ENCODE data around the gene CCND1.
A peak's percentile ranks its signal among the peaks of the same experiment; 100 is the strongest.
"Not testable (repeated sequence)": the region's sequence is repeated elsewhere in the genome, so short reads cannot be mapped to it uniquely, and the experiment has no call there.

Gene CCND1

DNA sequence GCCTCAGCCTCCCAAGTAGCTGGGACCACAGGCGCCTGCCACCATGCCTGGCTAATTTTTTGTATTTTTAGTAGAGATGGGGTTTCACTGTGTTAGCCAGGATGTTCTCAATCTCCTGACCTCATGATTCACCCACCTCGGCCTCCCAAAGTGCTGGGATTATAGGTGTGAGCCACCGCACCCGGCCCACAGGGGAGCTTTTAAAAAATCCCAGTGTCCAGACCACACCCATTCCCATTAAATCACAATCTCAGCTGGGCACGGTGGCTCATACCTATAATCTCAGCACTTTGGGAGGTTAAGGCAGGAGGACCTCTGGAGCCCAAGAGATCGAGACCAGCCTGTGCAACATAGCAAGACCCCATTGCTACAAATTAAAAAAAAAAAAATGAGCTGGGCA lies 55.0 kb downstream of the CCND1 start:
- not testable (repeated sequence) for DNase-seq (ENCODE audit: low spot score); H3K4me2 ChIP-seq (ENCODE audit: insufficient read depth, low read length, poor library complexity, severe bottlenecking); H3K36me3 ChIP-seq (replicated peaks in 1 of 2; ENCODE audit: control insufficient read depth in 2 of 2, insufficient read depth in 2 of 2, low read length in 2 of 2); H2BK120ac ChIP-seq (ENCODE audit: low read depth, low read length); H2BK5ac ChIP-seq (ENCODE audit: low read length); H2BK15ac ChIP-seq (ENCODE audit: low read length); H3K4ac ChIP-seq (ENCODE audit: low read length); H2AK5ac ChIP-seq (ENCODE audit: low read depth, low read length); H3K79me1 ChIP-seq (ENCODE audit: low read depth, low read length); H3K23ac ChIP-seq (ENCODE audit: low read depth, low read length, poor library complexity); H2BK12ac ChIP-seq (ENCODE audit: low read length); H4K8ac ChIP-seq (ENCODE audit: low read depth, low read length); H3K27ac ChIP-seq (replicated peaks; ENCODE audit: low read length); H2AFZ ChIP-seq (ENCODE audit: low read length); H3K14ac ChIP-seq (ENCODE audit: low read length); H3K18ac ChIP-seq (ENCODE audit: low read length); H4K91ac ChIP-seq (ENCODE audit: low read depth, low read length, poor library complexity); H3K9me3 ChIP-seq (replicated peaks in 1 of 2; ENCODE audit: control insufficient read depth in 2 of 2, insufficient read depth in 1 of 2, low read depth in 1 of 2, low read length in 2 of 2); H3K9ac ChIP-seq (ENCODE audit: low read depth, low read length, poor library complexity); H3K4me3 ChIP-seq (ENCODE audit: low read length in 2 of 2)
- WGBS, 2 donors (ENCODE audit: extremely low coverage in 2 of 2, insufficient read length in 2 of 2, insufficient replicate concordance in 1 of 2), result no CpG with 5 or more reads among the region's 6 CpGs
- Histone ChIP-seq H3K4me1 (ENCODE audit: control insufficient read depth in 2 of 2, insufficient read depth in 1 of 2, low read depth in 1 of 2, low read length in 2 of 2) (peaks cover 12% of the 10 kb centered on the region in 2 donors), H3K27me3 (ENCODE audit: control insufficient read depth in 3 of 3, insufficient read depth in 3 of 3, low read depth in 1 of 3, low read length in 3 of 3) (peaks cover 0 to 16% (median 0%) of the 10 kb centered on the region in 3 experiments)

DNA sequence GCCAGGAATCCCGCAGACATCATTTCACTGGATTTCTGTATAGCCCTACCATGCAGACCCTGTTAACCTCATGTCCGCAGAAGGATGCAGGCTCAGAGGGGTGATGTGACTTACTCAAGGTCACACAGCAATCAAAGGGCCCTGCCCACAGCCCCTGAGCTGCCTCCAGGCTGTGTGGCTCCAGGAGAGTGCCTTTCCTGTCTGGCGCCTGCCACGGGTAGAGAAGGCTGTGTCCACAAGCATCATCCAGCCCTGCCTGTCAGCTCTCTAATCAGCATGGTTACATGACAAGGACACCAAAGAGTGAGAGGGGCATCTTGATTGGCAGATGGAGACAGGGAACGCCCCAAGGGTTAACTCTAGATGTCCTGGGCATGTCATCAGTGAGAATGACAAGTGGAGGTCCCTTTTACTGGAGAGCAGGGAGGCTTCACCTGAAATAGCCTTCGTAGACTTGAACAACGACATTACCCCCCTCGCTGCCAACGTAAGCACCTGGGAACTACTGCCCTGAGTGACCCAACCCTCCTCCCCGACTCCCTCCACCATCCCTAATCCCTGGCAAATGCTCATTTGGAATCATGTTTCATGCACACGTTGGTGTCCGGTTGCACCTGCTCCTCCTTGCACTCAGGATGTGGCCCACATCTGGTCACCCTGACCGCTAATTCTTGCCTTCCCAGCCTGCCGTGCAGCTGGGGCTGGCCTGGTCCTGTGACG lies 56.0 kb downstream of the CCND1 start:
- Histone ChIP-seq H4K91ac (ENCODE audit: low read depth, low read length, poor library complexity) (no peak overlapping the region), H3K4me2 (ENCODE audit: insufficient read depth, low read length, poor library complexity, severe bottlenecking) (no peak overlapping the region), H3K23ac (ENCODE audit: low read depth, low read length, poor library complexity) (no peak overlapping the region), H3K14ac (ENCODE audit: low read length) (no peak overlapping the region), H3K9ac (ENCODE audit: low read depth, low read length, poor library complexity) (no peak overlapping the region), H2AFZ (ENCODE audit: low read length) (peak overlapping the region; percentile 15), H2BK5ac (ENCODE audit: low read length) (no peak overlapping the region), H2BK120ac (ENCODE audit: low read depth, low read length) (no peak overlapping the region), H3K36me3 (replicated peaks in 1 of 2; ENCODE audit: control insufficient read depth in 2 of 2, insufficient read depth in 2 of 2, low read length in 2 of 2) (no peaks in the 10 kb centered on the region), H2BK12ac (ENCODE audit: low read length) (no peak overlapping the region), H3K79me1 (ENCODE audit: low read depth, low read length) (no peaks in the 10 kb centered on the region), H3K9me3 (replicated peaks in 1 of 2; ENCODE audit: control insufficient read depth in 2 of 2, insufficient read depth in 1 of 2, low read depth in 1 of 2, low read length in 2 of 2) (no peaks in the 10 kb centered on the region), H3K27ac (replicated peaks; ENCODE audit: low read length) (no peak overlapping the region), H3K4ac (ENCODE audit: low read length) (no peak overlapping the region), H2AK5ac (ENCODE audit: low read depth, low read length) (peak overlapping the region; percentile 3), H3K4me1 (ENCODE audit: control insufficient read depth in 2 of 2, insufficient read depth in 1 of 2, low read depth in 1 of 2, low read length in 2 of 2) (peaks cover 12 to 17% of the 10 kb centered on the region in 2 donors), H2BK15ac (ENCODE audit: low read length) (no peak overlapping the region), H4K8ac (ENCODE audit: low read depth, low read length) (no peak overlapping the region), H3K4me3 (ENCODE audit: low read length in 2 of 2) (no peak overlapping the region), H3K18ac (ENCODE audit: low read length) (peak overlapping the region; percentile 78), H3K27me3 (ENCODE audit: control insufficient read depth in 3 of 3, insufficient read depth in 3 of 3, low read depth in 1 of 3, low read length in 3 of 3) (peaks cover 0 to 25% (median 8%) of the 10 kb centered on the region in 3 experiments)
- WGBS, 2 donors (ENCODE audit: extremely low coverage in 2 of 2, insufficient read length in 2 of 2, insufficient replicate concordance in 1 of 2), result no CpG with 5 or more reads among the region's 15 CpGs
- DNase-seq (ENCODE audit: low spot score), result no peak

DNA sequence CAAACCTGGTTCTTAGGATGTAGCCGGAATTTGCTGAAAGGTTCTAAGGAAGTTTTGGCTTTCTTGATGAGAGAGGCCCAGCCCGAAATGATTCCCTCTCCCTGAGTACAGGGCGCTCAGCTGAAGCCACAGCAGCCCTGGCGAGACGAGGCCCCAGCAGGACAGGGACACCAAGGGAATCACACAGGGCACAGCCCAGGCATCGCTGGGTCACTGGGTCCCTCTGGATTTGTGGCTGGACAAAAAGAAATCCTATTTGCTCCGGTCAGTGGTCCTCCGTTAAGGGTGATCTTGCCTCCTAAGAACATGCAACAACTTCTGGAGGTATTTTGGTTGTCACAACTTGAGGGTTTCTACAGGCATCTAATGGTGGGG lies 56.5 kb downstream of the CCND1 start:
- Histone ChIP-seq H3K9me3 (replicated peaks in 1 of 2; ENCODE audit: control insufficient read depth in 2 of 2, insufficient read depth in 1 of 2, low read depth in 1 of 2, low read length in 2 of 2) (no peaks in the 10 kb centered on the region), H2AFZ (ENCODE audit: low read length) (peak overlapping the region; percentile 15)

DNA sequence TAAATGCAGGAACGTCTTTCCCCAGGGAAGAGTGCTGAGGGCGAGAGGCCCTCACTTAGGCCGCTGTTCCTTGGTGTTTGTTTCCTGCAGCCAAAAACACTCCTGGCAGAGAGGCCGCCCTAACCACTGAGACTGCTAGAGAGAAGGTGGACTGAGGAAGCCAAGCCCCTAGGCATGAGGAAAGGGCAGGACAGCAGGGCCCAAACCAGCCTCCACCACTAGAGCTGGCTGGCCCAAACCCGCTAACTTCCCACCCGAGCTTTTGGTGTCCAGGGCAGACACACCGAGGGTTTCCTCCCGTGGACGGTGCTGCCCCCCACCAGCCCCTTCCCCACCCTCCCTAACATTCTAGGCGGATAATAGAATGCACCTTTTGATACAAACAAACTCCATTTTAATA lies 56.9 kb downstream of the CCND1 start:
- peak overlapping the region; percentile 76 for H3K18ac ChIP-seq (ENCODE audit: low read length)
- no peak overlapping the region for H3K4me2 ChIP-seq (ENCODE audit: insufficient read depth, low read length, poor library complexity, severe bottlenecking)
- peak overlapping the region; percentile 43 for H2BK15ac ChIP-seq (ENCODE audit: low read length)
- no peak overlapping the region for H3K27ac ChIP-seq (replicated peaks; ENCODE audit: low read length)
- no peak overlapping the region for H2AK5ac ChIP-seq (ENCODE audit: low read depth, low read length)
- no CpG with 5 or more reads among the region's 10 CpGs for WGBS, 2 donors (ENCODE audit: extremely low coverage in 2 of 2, insufficient read length in 2 of 2, insufficient replicate concordance in 1 of 2)
- H3K36me3 ChIP-seq (replicated peaks in 1 of 2; ENCODE audit: control insufficient read depth in 2 of 2, insufficient read depth in 2 of 2, low read length in 2 of 2), result no peaks in the 10 kb centered on the region
- H3K23ac ChIP-seq (ENCODE audit: low read depth, low read length, poor library complexity), result no peak overlapping the region
- no peak overlapping the region for H2AFZ ChIP-seq (ENCODE audit: low read length)
- no peak overlapping the region for H2BK5ac ChIP-seq (ENCODE audit: low read length)
- H2BK120ac ChIP-seq (ENCODE audit: low read depth, low read length), result no peak overlapping the region
- peaks cover 2 to 35% (median 18%) of the 10 kb centered on the region in 3 experiments for H3K27me3 ChIP-seq (ENCODE audit: control insufficient read depth in 3 of 3, insufficient read depth in 3 of 3, low read depth in 1 of 3, low read length in 3 of 3)
- H3K79me1 ChIP-seq (ENCODE audit: low read depth, low read length), result no peaks in the 10 kb centered on the region
- no peak overlapping the region for H3K4me3 ChIP-seq (ENCODE audit: low read length in 2 of 2)
- H3K14ac ChIP-seq (ENCODE audit: low read length), result no peak overlapping the region
- no peak overlapping the region for H2BK12ac ChIP-seq (ENCODE audit: low read length)
- no peak overlapping the region for H3K4ac ChIP-seq (ENCODE audit: low read length)
- H4K8ac ChIP-seq (ENCODE audit: low read depth, low read length), result no peak overlapping the region
- no peak overlapping the region for H3K9ac ChIP-seq (ENCODE audit: low read depth, low read length, poor library complexity)
- H4K91ac ChIP-seq (ENCODE audit: low read depth, low read length, poor library complexity), result no peak overlapping the region
- H3K4me1 ChIP-seq (ENCODE audit: control insufficient read depth in 2 of 2, insufficient read depth in 1 of 2, low read depth in 1 of 2, low read length in 2 of 2), result peaks cover 12 to 25% of the 10 kb centered on the region in 2 donors
- DNase-seq (ENCODE audit: low spot score), result no peak
- no peaks in the 10 kb centered on the region for H3K9me3 ChIP-seq (replicated peaks in 1 of 2; ENCODE audit: control insufficient read depth in 2 of 2, insufficient read depth in 1 of 2, low read depth in 1 of 2, low read length in 2 of 2)

More for the DNA sequence above, 56.5 kb downstream of the CCND1 start:
- Histone ChIP-seq H4K91ac (ENCODE audit: low read depth, low read length, poor library complexity) (no peak overlapping the region), H3K14ac (ENCODE audit: low read length) (no peak overlapping the region), H2BK5ac (ENCODE audit: low read length) (no peak overlapping the region), H2AK5ac (ENCODE audit: low read depth, low read length) (no peak overlapping the region), H4K8ac (ENCODE audit: low read depth, low read length) (no peak overlapping the region), H3K23ac (ENCODE audit: low read depth, low read length, poor library complexity) (no peak overlapping the region), H3K4ac (ENCODE audit: low read length) (no peak overlapping the region), H2BK120ac (ENCODE audit: low read depth, low read length) (no peak overlapping the region), H2BK12ac (ENCODE audit: low read length) (no peak overlapping the region), H2BK15ac (ENCODE audit: low read length) (peak overlapping the region; percentile 43), H3K79me1 (ENCODE audit: low read depth, low read length) (no peaks in the 10 kb centered on the region), H3K27ac (replicated peaks; ENCODE audit: low read length) (no peak overlapping the region), H3K4me3 (ENCODE audit: low read length in 2 of 2) (no peak overlapping the region), H3K27me3 (ENCODE audit: control insufficient read depth in 3 of 3, insufficient read depth in 3 of 3, low read depth in 1 of 3, low read length in 3 of 3) (peaks cover 0 to 31% (median 14%) of the 10 kb centered on the region in 3 experiments), H3K18ac (ENCODE audit: low read length) (peak overlapping the region; percentile 78), H3K4me2 (ENCODE audit: insufficient read depth, low read length, poor library complexity, severe bottlenecking) (no peak overlapping the region), H3K9ac (ENCODE audit: low read depth, low read length, poor library complexity) (no peak overlapping the region), H3K36me3 (replicated peaks in 1 of 2; ENCODE audit: control insufficient read depth in 2 of 2, insufficient read depth in 2 of 2, low read length in 2 of 2) (no peaks in the 10 kb centered on the region), H3K4me1 (ENCODE audit: control insufficient read depth in 2 of 2, insufficient read depth in 1 of 2, low read depth in 1 of 2, low read length in 2 of 2) (peaks cover 12 to 22% of the 10 kb centered on the region in 2 donors)
- DNase-seq (ENCODE audit: low spot score), result no peak
- WGBS, 2 donors (ENCODE audit: extremely low coverage in 2 of 2, insufficient read length in 2 of 2, insufficient replicate concordance in 1 of 2), result no CpG with 5 or more reads among the region's 8 CpGs

All from neuronal stem cell (in vitro differentiated cells).